ENCODE measurements around the gene CAPN7.

CAPN7 gene

GRCh38 chr3:15269091-15269989 lies 63.3 kb downstream of the CAPN7 start:
- in situ Hi-C loops (cut with MboI; ENCODE audit: low pct_unique_long_range_greater_than_20kb, low sequenced_read_pairs, unreplicated experiment), result loop anchor here (25.0 kb wide), 1 partner anchor 293 kb away; no protein-coding TSS in a partner anchor
- TF ChIP-seq CTCF (IDR thresholded peaks at IDR 0.05; ENCODE audit: extremely low read depth, insufficient read depth, missing control alignments), result no peak
- DNase-seq (ENCODE audit: low spot score), result peak; percentile 77

GRCh38 chr3:15271030-15271429 lies 65.0 kb downstream of the CAPN7 start:
- no peak for TF ChIP-seq CTCF (IDR thresholded peaks at IDR 0.05; ENCODE audit: extremely low read depth, insufficient read depth, missing control alignments)
- no peak for DNase-seq (ENCODE audit: low spot score)
- in situ Hi-C loops (cut with MboI; ENCODE audit: low pct_unique_long_range_greater_than_20kb, low sequenced_read_pairs, unreplicated experiment), result loop anchor here (5.0 to 25.0 kb wide), 3 partner anchors 64 to 291 kb away; partner anchors contain the start of gene SH3BP5

GRCh38 chr3:15271785-15272381 lies 65.8 kb downstream of the CAPN7 start:
- in situ Hi-C loops (cut with MboI; ENCODE audit: low pct_unique_long_range_greater_than_20kb, low sequenced_read_pairs, unreplicated experiment), result loop anchor here (5.0 to 25.0 kb wide), 3 partner anchors 63 to 290 kb away; partner anchors contain the start of gene SH3BP5
- peak; percentile 75 for DNase-seq (ENCODE audit: low spot score)
- TF ChIP-seq CTCF (IDR thresholded peaks at IDR 0.05; ENCODE audit: extremely low read depth, insufficient read depth, missing control alignments), result no peak

DNA sequence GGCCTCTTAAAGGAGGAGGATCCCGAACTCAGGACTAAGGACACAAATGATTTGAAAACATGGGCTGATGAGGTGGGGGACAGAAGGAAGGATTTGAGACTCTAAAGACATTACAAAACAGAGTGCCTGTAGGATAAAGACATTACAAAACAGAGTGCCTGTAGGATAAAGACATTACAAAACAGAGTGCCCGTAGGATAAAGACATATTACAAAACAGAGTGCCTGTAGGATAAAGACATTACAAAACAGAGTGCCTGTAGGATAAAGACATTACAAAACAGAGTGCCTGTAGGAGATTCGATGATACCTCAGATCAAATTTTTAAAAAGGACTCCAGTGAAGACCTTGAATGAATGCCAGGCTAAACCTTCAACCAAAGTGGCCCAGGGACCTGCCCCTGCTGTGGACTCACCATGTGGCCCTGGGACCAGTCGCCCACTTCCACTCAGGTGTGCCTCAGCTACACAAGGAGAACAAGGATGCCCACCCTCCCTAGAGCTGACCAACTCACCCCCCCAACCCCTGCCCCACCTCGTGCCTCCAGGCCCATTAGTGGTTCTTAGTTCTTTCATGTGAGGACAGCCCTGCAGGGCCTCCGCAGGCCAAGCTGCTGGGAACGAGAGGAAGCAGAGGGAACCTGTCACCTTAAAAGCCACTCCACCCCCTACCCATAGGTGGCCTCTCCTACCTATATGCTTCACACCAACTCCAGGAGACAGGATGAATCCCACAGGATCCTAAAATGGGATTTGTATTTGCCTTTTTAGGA lies 66.6 kb downstream of the CAPN7 start:
- TF ChIP-seq CTCF (IDR thresholded peaks at IDR 0.05; ENCODE audit: extremely low read depth, insufficient read depth, missing control alignments), result peak; percentile 6
- no peak for DNase-seq (ENCODE audit: low spot score)
- in situ Hi-C loops (cut with MboI; ENCODE audit: low pct_unique_long_range_greater_than_20kb, low sequenced_read_pairs, unreplicated experiment), result loop anchor here (5.0 to 25.0 kb wide), 3 partner anchors 62 to 290 kb away; partner anchors contain the start of gene SH3BP5

DNA sequence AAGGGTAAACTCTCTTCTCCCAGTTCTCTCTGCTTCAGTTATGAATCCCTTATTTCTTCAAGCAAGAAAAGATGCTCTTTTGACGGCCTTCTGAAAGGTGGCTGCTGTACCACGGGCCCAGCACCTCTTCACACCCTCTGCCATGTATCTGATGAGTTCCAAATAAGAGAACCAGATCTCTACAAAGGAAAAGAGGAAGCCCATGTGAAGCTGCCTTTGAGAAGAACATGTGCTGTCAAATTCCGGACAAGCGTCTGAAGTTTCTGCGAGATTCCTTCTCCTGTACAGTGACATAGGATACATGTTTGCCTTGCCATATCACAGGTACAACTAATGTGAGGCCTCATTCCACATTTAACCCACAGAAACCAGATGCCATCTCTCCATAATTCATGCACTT lies 67.2 kb downstream of the CAPN7 start:
- TF ChIP-seq CTCF (IDR thresholded peaks at IDR 0.05; ENCODE audit: extremely low read depth, insufficient read depth, missing control alignments), result no peak
- no peak for DNase-seq (ENCODE audit: low spot score)
- in situ Hi-C loops (cut with MboI; ENCODE audit: low pct_unique_long_range_greater_than_20kb, low sequenced_read_pairs, unreplicated experiment), result loop anchor here (5.0 to 25.0 kb wide), 3 partner anchors 62 to 289 kb away; partner anchors contain the start of gene SH3BP5

All from GM13977 (cell line).